Fibroblast of peridontal ligament (primary cell): Measurements from ENCODE around the gene SEC63.
"Not testable (repeated sequence)": the region's sequence is repeated elsewhere in the genome, so short reads cannot be mapped to it uniquely, and the experiment has no call there.

Source experiments
- DNase-seq: peaks from one replicate; pipeline ENCODE4 v3.0.0-alpha.2; 2010; ENCODE audit errors: extremely low read depth

Gene SEC63

DNA sequence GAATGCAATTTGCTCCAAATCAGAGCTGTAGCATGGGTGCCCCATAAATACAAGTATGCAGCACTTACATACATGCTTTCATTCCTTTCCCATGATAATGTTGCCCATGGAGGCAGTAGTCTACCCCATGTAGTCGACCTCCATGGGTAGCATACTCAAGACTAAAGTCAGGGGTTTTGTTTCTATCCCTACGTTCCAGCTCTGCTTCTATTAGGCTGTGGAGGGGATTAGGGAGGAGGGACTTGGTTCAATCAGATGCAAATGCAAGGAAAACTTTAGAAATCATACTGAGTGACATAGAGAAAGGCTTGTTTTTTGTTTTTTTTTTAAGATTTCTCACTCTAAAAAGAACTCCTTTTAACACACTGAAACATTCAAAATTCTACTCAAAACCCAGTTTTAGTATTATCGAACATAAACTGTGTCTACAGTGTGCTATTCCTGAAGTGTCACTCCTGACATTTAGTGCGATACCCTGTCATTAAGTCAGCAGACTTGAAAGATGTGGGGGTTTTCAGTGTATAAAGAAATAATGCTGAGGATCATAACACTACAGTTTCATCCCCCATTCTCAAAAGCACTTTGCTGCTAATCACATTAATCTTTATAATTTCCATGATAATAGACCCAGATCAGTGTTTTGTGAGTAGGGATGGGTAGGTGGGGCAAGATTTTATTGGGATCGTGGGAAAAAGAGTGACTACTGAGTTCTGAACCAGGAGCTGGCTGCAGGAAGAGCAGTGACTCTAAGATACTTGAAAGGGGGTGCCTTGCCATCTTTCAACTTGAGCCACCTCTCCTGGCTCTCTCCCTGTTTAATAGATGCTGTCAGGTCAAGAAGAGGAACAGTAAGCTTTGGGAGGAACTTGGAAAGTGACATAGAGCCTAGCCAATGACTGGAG is 93.5 kb downstream of the SEC63 start:
- DNase-seq = no peak

DNA sequence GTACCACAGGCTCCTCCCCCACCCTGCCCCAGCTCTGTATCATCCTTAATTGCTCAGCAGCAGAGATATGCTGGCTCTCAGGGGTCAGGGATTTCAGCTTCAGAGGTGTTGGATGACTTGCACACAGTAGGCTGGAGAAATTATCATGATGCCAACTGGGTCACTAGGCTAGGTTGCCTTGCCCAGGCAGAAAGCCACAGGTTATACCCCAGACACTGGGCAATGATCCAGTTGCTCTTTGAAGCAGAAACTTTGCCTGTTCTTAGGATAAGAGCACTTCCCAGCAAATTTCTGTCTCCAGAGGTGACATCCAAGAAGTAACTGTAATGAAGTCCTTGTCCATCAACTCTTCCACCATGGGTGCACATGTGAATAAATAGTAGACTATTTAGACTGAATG is 95.6 kb downstream of the SEC63 start:
- DNase-seq = no peak

DNA sequence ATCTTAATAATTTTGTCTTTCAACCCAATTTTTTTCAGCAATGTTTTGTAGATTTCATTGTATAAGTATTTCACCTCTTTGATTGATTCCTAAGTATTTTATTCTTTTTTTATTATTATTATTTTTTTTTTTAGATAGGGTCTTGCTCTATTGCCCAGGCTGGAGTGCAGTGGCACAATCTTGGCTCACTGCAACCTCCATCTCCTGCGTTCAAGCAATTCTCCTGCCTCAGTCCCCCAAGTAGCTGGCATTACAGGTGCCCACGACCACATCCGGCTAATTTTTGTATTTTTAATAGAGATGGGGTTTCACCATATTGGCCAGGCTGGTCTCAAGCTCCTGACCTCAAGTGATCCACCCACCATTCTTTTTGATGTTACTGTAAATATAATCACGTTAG is 97.0 kb downstream of the SEC63 start:
- not testable (repeated sequence) for DNase-seq

DNA sequence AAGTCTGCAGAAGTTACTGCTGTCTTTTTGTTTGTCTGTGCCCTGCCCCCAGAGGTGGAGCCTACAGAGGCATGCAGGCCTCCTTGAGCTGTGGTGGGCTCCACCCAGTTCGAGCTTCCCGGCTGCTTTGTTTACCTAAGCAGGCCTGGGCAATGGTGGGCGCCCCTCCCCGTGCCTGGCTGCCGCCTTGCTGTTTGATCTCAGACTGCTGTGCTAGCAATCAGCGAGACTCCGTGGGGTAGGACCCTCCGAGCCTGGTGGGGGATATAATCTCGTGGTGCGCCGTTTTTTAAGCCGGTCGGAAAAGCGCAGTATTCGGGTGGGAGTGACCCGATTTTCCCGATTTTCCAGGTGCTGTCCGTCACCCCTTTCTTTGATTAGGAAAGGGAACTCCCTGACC is 97.9 kb downstream of the SEC63 start:
- DNase-seq = not testable (repeated sequence)

DNA sequence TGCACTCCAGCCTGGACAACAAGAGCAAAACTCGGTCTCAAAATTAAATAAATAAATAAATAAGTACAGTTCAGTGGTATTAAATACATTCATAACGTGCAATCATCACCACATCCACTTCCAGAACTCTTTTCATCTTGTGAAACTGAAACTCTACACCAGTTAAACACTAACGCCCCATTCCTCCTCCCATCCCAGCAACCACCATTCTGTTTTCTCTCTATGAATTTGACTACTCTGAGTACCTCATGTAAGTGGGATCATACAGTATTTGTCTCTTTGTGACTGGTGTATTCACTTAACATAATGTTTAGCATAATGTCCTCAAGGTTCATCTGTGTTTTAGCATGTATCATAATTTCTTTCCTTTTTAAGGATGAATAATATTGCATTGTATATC is 104.8 kb downstream of the SEC63 start:
- DNase-seq = no peak

DNA sequence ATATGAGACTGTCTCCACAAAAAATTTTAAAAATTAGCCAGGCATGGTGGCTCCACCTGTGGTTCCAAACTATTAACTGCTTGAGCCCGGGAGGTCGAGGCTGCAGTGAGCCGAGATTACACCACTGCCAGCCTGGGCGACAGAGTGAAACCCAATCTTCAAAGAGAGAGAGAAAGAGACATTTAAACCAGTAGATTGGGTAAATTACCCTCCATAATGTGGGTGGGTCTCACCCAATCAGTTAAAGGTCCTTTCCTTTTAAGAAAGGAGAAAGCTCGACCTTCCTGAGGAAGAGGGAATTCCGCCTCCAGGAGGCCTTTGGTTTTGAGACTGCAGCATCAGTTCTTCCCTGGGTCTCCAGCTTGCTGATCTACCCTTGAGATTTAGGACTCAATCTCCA is 108.7 kb downstream of the SEC63 start:
- DNase-seq = no peak

DNA sequence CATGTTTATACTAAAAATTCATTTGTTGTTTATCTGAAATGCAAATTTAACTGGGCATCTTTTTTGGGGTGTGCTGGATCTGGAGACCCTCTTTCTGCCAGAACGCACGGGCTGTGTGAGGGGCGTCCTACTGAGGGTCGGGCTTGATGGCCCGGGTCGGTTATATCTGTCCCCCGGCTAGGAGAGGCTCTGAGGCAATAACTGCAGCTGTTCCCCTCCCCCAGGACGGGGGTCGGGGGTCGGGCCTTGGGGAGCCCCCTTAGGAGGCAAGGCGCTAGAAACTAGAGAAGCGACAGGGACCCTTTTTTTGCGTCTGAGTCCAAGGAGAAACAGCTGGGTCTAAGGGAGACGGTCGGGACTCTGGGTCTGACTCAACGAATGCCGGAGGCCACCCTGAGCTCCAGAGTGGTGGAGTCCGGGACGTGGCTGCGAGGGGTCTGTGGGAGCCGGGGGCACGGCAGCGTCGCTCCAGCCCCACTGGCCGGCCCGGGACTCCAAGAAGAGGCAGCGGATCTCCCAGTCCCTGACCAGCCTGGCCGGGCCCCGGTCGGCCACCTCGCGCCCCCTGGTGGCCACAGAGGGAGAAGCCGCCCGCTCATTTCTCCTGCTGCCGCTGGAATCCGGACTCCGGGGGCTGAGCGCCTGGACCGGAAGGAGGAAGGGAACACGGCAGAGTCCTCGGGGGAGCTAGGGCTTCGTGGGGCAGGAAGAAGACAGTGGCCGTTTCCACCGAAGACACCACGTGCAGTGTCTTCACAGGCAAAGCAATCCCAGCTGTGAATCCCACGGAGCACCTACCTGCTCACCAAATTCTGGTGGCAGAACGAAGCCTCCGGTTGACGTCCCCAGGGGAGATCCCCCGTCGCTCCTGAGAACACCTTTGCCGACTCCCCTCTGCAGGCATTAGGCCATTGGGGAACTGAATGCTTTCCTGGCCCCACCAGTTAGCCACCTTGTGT is 109.9 kb downstream of the SEC63 start:
- peak; percentile 68 for DNase-seq

DNA sequence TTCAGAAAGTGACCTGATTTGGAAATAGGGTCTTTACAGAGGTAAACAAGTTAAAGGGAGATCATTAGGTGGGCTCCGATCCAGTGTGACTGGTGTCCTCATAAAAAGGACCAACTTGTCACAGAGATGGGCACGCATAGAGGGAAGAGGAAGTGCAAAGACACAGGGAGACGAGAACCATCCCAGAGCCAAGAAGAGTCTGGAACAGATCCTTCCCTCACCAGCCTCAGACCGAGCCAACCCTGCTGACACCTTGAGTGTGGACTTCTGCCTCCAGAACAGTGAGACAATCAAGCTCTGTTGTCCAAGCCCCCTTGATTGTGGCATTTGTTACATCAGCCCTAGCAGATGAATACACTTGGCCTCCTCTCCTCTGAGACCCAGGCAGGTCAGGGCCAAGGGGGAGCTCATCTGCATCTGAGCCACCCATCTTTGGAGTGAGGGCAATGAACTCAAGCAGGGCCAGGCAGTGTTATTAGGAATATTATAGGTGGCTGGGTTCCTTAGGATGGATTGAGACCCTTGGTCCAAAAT is 111.7 kb downstream of the SEC63 start:
- DNase-seq = no peak

DNA sequence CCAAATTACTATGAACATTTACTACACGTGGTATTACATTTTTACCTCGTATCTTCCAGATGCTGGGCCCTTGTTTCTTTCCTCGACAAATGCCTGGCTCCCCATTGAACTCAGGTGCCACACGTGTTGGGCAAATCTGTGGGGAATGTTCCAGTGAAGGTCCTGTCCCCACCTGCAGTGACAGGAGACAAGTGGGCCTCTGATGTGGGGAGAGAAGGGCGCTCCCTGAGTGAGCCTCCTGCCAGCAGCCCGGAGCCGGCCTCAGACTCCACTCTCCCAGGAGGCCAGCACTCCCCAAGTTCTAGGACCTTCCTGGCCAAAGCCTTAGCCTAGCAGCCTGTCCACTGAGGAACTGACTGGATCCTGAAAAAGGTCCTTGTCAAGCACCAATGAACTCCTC is 112.2 kb downstream of the SEC63 start:
- no peak for DNase-seq

DNA sequence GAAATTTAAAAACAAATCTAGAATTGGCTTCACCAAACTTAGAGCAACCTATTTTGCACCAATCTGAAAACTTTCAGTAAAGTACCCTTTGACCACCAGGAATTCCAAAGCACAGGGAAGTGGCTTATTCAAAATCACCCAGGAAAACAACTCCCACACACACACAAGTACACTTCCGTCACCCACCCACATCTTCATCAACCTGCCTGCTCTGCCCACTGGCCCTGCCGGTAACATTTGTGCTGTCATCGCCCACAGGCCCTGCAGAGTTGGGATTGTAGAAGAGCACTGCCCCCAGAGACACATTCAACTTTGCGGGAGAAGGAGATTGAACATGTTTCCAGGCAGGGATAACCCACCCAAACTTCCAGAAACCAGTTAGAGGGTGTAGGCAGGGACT is 114.6 kb downstream of the SEC63 start:
- no peak for DNase-seq

DNA sequence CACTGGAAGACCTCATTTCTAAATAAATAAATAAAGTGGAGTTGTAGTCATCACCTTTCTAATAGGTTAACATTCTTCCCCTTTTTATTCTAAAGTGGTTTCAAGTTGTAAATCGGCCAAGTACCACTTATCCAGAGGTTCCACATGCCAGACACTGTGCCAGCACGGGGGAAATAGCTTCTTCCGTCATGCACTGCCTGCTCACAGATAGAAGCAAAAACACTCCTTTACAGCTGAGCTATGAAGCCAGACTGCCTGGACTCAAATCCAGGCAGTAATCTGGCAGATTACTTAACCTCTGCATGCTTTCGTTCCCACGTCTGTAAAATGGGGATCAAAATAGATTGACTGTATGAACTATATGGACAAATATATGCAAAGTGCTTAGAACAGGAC is 116.7 kb downstream of the SEC63 start:
- DNase-seq = no peak

DNA sequence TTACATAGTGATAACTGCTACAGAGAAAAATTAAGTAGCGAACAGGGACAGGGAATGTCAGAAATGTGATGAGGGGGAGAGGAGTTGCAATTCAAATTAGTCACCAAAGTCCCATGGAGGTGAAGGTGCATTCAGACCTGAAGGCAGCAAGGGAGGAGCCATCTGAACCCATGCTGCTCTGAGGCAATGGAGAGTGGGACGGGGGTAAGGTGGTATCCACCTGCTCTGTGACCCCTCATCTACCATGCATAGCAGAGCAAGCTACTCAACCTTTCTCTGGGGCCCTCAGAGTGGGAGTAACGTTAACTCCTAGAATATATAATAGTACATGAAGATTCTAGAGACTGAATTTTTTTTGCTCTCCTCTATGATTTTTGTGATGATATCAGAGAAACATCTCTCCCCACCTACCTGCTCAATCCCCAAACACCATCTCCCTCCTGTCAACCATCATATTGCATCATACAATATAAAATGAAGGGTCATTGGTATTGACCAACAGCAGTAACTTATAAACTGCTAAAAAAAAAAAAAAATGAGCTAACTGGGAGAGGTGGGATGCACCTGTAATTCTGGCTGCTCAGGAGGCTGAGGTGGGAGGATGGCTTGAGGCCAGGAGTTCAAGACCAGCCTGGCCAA is 117.3 kb downstream of the SEC63 start:
- DNase-seq = no peak

DNA sequence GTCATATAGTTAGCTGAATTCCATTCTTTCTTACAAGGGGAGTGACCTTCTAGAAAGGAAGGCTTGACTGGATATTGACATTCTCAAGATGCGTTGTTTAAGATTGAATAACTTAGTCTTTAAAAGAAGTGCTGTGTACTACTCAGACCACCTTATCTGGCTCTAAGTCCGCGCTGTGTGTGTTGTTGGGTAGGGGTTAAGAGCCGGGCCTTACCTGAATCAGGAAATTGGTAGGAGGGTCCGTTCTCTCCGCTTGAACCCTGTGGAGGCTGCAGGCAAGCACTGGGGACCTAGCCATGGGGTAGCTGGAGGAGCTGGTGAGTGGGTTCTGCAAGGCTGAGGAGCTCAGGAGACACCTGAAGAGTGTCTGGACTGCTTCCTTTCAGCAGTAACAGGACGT is 124.9 kb downstream of the SEC63 start:
- no peak for DNase-seq

DNA sequence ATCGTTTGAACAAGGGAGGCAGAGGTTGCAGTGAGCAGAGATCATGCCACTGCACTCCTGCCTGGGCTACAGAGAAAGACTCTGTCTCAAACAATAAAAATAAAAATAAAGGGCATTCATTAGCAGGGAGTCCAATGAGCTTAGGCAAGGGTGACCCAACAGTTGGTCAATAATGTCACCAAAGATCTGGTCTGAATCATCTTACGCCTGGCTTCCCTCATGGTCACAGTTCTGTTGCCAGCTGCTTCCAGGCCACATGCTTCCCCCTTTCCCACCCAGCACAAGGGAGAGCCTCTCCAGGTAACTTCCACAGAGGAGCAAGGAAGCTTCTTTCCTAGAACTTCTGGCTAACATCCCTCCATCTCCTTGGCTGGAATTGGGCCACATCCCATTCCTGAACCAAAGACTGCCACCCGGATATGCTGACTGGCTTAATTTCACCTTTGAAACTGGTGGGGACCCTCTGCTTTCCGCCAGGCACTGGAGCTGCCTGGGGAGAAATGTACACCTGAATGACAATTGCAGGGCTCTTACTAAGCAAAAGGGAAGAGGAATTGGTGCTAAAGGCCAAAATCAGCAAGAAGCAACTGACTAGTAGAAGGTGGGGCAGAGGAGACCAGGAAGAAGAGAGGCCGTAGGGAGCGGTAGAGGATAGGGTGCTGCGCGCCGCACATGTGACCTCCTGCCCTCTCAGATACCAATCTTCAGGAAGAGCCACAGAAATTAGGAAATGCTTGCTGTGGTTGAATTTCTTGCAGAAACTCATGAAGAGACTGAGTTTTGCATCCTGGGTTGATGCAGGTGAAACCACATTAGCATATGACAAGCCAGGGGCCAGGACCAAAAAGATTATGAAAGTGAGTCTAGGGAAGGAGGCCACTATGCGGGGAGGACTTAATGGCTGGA is 125.6 kb downstream of the SEC63 start:
- DNase-seq = no peak

DNA sequence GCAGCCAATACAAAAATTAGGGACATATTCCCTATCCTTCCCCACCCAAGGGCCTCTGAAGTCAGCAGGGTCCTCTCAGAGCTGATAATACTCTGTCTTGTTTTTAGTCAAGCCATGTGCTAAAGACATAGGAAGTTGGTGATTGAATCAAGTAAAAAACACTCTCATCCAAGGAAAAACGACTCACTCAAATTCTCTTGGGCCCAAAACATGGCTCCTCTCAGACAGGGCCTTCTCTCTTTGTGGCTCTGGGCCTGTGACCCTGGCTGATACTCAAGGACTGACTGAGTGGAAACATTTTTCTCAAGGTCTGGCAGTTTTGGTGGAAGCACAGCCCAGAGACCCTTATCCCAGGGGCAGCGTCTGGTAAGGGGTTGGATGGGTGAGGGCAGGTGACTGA is 127.9 kb downstream of the SEC63 start:
- DNase-seq = no peak

DNA sequence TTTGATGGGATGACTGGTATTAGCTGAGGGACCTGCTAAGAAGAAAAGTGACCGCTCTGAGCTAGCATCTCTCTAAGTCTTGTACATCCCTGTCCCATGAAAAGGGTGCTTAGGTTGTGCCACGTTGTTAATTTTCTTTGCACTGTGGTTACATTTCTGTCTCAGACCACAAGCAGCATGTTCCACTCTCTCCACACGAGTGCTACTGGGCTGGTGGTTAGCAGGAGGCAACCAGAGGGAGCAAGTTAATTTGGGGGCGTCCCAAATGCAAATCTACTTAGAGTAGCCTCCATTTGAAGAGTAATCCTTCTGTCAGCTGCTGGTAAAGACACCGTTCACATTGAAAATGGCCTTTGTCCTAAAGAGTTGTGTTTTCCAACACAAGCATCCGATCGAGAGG is 130.5 kb downstream of the SEC63 start:
- DNase-seq = no peak

DNA sequence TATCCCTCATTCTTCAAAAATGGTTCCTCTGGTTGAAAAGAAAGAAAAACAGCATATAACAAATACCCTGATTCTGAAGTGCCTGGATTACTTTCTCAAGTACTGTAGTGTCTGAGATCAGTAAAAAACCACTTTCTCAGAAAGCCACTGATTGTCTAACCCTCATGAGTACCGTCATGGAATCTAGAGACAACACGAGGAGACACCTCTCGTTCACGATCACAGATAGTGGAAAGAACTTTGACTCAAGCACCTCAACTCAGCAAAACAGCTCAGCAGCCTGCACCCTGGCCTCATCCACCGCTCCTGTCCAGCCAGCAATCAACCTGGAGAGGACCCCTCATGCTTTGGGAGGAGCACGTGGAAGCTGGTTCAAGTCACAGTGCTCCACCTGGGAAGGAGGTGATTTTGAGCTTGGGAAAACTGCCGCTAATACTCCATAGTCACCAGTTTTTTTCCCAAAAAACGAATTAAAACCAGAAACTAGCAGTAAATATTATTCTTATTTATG is 134.9 kb downstream of the SEC63 start:
- DNase-seq = no peak

DNA sequence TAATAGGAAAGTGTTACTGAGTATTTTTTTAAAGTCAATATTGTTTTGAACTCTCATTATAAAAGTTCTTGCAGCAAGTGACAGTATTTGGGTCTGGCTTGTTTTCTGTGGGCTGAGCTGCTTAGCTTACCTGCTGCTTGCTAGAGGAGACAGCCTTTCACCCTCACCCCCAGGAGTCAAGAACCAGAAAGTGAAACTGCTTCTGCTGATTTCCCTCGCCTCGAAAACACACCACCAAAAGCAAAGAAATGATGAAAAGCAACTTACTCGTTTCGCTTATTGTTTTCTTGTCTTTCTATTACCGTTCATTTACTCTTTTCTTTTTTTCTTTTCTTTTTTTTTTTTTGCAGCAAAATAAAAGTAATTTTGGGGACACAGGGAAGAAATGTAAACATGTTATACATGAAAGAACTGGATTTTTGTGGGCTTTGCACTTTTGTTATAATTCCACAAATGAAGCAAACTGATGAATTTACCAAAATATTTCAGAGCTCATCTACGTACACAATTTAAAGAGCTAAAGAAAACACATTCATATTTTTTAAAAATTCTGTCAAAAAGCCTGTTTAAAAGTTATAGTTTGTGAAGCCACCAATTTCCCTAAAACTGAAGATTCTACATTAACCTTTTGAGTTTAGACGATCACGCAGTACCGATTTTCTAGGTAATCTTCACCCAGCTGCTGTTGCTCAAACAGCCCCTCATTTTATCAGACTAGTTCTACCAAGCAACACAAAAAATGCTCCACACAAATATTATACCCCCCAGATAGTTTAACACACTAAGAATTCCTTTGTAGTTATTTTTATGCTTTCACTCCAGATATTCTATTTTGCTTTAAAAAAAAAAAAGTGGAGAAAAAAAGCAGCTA is 135.6 kb downstream of the SEC63 start:
- peak; percentile 37 for DNase-seq

DNA sequence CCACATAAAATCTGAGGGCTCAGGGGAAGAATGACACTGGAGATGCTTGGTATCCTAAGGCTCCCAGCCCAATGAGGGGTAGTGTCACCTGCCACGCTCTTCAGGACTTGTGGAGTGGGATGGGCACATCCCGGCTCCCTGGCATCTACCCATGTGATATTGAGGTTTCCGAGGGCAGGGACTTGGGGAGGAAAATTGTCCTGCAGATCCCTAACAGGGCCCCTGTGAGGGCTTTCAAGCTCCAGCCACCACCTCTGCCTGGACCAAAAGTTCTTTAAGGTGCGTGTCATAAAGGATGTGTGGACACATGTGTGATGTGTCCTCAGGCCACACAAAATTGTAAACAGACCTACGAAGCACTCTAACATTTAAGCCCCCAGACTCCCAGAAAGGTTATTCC is 136.4 kb downstream of the SEC63 start:
- DNase-seq = no peak
